ENCODE measurements around the gene NISCH.

Gene NISCH

GRCh38 chr3:52447512-52448355 is 7.7 kb upstream of the NISCH start:
- DNase-seq (ENCODE audit: low read depth in 1 of 2, low spot score in 1 of 2) = no peak

GRCh38 chr3:52450489-52451236 is 4.7 kb upstream of the NISCH start:
- no peak for DNase-seq (ENCODE audit: low read depth in 1 of 2, low spot score in 1 of 2)

GRCh38 chr3:52451237-52452083 is 3.9 kb upstream of the NISCH start:
- DNase-seq (ENCODE audit: low read depth in 1 of 2, low spot score in 1 of 2) = no peak

- DNase-seq (ENCODE audit: low read depth in 1 of 2, low spot score in 1 of 2) = no peak
Measured at GRCh38 chr3:52452126-52452525, 3.3 kb upstream of the NISCH start.

- no peak for DNase-seq (ENCODE audit: low read depth in 1 of 2, low spot score in 1 of 2)
Measured at GRCh38 chr3:52452570-52453221, 2.7 kb upstream of the NISCH start.

DNA sequence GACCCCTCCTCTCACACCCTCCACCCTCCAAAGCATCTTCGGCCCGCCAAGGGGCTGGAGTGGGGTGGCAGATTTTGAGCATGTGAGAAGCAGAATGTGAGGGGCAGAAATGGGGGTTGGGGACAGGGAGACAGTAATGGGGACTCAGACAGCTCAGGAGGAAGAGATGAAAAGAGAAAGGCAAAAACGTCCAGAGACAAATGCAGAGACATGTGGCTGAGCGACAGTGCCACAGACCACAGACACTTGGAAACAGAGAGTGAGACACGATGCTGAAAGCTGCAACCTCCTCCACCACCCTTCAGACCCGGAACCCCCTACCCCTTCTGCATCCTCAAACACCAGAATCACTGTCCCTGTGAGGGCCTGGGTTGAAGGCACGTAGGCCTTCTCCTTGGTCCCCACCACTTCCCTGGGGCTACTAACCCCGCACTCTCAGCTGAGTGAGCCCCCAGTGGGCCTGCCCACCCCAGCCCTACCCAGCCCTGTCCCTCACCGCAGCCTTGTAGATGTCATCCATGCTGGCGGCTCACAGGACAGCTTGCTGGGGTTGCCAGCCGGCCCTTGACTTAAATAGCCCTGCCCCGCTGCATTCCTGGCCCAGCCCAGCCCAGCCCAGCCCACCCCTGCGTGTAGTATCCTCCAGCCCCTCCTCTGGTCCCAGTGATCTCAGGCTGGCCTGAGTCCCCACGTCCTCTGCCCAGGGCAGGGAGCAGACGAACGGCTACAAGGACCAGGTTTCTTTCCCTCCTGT is 1.7 kb upstream of the NISCH start, which contains the start of gene TNNC1:
Gene TNNC1, minus strand, starts transcription at position 546 of the 754 bp plus-strand sequence. Its CDS starts 26 bp downstream, at position 520.
- no peak for DNase-seq (ENCODE audit: low read depth in 1 of 2, low spot score in 1 of 2)

DNA sequence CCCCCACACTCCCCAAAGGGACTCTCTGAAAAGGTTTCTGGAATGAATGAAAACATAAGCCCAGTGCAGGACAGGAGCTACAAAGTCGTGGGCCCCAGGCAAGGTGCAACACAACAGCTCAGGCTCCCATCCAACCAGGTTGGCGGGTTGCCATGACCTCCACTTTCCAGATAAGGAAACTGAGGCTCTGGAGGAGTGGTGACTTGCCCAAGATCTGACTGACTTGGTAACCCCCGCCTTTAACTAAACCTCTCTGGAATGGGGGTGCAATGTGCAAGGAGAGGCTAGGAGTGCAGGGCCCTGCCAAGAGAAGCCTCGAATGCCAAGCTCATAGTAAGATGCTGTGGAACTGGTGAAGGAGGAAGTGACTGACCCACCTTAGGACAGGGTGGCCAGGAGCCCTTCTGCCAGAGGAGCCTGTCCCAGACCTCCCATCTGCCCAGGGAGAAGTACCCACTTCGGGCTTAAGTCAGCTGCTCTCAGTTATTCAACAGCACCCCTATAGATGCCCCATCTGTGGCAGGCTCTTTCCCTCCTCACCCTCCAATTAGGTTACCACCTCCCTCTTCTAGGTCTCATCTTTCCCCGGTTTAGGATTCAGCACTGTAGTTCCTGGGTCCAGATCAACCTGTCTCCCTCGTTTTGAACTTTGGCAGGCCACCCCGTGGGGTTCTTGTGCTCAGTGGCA is 1.0 kb upstream of the NISCH start:
- DNase-seq (ENCODE audit: low read depth in 1 of 2, low spot score in 1 of 2) = no peak

DNA sequence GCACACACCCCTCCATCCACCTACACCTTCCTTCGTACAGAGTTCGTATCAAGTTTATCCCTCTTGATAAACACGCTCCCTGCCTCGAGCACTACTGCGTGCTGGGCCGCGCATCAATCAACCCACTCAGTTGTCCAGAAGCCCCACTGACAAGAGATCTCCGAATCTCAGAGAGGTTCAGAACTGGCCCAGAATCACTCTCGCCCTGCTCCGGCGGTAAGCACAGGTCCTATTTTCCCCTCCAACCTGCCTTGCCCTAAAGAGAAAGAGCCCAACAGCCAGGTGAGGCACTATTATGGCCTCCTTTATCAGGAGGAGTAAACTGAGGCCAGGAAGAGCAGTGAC is 494 bp upstream of the NISCH start:
- no peak for DNase-seq (ENCODE audit: low read depth in 1 of 2, low spot score in 1 of 2)

DNA sequence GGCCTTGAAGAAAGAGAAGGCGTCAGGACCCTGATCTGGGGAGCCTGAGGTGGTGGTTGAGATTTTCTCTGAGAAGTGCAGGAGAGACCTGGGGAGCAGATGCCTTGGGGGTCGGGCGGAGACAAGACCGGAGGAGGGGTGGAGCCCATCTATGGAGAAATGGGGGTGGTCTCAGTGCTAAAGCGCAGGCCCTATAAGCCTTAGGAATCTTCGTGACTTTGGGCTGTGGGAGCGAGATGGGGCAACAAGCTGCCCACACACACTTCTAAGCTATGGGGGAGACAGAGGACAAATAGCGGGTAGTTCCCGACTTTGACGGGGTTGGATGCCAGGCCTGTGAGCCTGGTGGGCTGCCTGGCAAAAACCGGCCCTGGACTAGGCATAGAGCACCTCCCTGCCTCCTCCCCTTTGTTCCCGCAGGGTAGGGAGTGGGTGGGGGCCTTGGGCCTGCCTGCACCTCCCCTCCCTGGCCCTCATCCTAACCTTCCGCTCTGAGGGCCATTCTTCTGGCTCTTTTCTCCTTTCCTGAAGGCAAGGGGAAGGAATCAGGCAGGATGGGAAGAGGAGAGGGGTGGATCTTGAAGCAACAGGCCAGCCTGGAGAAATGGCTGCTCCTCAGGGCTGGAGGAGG is 880 bp downstream of the NISCH start:
- no peak for DNase-seq (ENCODE audit: low read depth in 1 of 2, low spot score in 1 of 2)

GRCh38 chr3:52456800-52457183 is 1.4 kb downstream of the NISCH start:
- DNase-seq (ENCODE audit: low read depth in 1 of 2, low spot score in 1 of 2) = no peak

- no peak for DNase-seq (ENCODE audit: low read depth in 1 of 2, low spot score in 1 of 2)
Measured at GRCh38 chr3:52458031-52458760, 2.8 kb downstream of the NISCH start.

DNA sequence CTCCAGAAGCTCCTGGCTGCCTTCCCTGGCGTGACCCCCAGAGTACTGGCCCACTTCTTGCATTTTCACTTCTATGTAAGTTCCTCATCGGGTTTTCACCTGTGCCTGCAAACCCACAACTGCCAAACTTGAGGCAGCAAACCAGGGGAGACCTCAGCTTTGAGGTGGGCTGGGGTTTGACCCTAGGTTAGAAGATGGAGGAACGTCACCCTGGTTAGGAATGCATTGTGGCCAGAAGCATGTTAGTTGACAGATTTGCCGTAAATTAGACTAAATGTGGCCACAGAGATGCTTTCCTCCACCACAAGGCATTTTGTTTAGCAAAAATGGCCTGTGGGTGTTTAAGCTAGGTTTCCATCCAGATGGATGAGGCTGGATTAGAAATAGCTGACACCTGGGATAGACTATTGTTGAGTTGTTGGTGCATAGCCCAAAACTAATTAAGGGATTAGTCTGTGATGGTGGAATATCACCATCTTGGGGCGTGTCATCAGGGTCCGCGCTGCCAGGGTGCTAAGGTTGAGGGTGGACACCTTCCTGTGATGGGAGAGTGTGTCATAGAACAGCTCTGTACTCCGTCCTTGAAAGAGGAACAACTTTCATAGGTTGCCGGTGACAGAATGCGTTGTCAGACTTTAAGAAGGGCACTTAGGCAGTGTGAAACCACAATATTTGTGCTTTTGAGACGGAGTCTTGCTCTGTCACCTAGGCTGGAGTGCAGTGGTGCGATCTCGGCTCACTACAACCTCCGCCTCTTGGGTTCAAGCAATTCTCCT is 3.6 kb downstream of the NISCH start:
- DNase-seq (ENCODE audit: low read depth in 1 of 2, low spot score in 1 of 2) = no peak

DNA sequence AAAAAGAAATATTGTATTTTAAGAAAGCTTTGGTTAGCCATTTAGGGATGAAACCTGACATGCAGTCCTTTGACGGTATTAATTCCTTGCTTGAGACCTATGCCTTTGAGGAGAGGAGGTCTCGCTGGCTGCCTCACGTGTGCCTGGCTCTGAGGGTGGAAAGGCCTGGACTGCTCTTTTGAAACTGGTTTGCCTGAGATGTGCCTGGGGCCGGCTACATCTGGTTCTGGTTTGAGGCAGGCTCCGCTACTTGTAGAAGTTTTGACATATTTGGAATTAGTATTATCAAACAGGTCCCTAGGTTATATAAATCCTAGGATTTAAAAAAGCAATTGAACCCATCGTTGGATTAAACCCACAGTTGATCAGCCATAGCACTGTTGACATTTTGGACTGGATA is 6.5 kb downstream of the NISCH start:
- no peak for DNase-seq (ENCODE audit: low read depth in 1 of 2, low spot score in 1 of 2)

DNA sequence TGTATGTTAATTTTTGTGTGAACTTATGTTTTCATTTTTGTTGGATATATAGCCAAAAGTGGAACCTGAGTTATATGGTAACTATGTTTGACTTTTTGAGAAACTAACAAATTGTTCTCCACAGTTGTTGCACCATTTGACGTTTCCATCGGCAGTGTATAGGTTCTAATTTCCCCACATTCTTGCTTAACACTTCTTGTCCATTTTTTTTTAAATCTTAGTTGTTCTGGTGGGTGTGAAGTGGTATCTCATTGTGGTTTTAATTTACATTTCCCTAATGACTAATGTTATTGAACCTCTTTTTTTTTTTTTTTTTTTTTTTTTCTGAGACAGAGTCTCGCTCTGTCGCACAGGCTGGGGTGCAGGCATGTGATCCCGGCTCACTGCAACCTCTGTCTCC is 8.0 kb downstream of the NISCH start:
- DNase-seq (ENCODE audit: low read depth in 1 of 2, low spot score in 1 of 2) = no peak

GRCh38 chr3:52468336-52468735 is 12.9 kb downstream of the NISCH start:
- DNase-seq (ENCODE audit: low read depth in 1 of 2, low spot score in 1 of 2) = no peak

- DNase-seq (ENCODE audit: low read depth in 1 of 2, low spot score in 1 of 2) = no peak
Measured at GRCh38 chr3:52469001-52469400, 13.6 kb downstream of the NISCH start.

DNA sequence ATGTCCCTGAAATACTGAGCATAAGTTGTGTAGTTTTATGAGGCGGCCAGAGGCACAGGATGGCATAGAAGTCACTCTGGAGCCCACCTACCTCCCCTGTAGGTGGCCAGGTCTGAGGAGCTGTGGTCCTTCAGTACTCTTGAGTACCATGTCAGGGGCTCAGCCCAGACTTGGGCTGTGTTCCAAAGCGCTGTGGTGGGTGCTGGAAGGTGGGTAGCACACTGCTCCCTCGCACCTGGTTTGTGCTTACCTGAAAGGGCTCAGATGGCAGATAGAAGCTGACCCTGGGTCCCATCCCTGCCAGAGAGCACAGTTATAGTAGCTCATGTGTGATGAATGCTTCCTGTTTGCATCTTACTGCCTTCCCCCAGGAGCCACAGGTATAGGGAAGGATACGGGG is 15.5 kb downstream of the NISCH start:
- no peak for DNase-seq (ENCODE audit: low read depth in 1 of 2, low spot score in 1 of 2)
